ENCODE results near the gene ZSCAN32.

The ZSCAN32 gene

DNA sequence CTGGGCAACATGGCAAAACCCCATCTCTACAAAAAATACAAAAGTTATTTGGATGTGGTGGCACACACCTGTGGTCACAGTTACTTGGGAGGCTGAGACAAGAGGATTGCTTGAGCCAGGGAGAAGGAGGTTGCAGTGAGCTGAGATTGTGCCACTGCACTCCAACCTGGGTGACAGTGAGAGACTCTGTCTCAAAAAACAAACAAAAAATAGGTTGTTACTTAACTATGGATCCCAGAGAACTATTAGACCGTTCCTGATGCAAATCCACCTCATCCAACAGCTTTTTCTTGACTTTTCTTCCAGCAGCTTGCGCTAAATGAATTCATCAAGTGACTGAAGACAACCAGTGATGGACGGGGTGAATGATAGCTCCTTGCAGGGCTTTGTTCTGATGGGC is 45.2 kb downstream of the ZSCAN32 start, which contains the start of gene OR2C1:
OR2C1 (plus strand) TSS at position 301 of the 400 bp plus-strand sequence; CDS start at position 353, 52 bp downstream.
- DNase-seq: no peak

DNA sequence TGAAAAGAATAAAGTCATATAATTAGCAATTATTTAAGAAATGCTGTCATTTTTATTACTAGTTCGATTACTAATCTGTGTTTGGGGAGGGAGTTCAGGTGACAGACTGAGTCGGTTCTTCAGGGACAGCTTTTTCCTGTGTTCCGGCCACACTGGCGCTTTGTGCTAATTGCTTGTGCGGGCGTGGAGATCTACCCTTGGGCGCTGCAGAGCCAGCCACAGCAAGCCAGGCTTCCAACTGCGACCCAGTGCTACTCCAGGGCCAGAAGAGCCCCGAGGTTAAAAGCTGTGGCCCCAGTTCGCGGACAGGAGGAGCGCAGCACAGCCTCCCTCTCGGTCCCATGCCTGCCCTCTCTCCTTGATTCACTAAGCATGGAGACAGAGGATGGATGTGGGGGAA is 51.6 kb downstream of the ZSCAN32 start:
- DNase-seq: peak; percentile 73

DNA sequence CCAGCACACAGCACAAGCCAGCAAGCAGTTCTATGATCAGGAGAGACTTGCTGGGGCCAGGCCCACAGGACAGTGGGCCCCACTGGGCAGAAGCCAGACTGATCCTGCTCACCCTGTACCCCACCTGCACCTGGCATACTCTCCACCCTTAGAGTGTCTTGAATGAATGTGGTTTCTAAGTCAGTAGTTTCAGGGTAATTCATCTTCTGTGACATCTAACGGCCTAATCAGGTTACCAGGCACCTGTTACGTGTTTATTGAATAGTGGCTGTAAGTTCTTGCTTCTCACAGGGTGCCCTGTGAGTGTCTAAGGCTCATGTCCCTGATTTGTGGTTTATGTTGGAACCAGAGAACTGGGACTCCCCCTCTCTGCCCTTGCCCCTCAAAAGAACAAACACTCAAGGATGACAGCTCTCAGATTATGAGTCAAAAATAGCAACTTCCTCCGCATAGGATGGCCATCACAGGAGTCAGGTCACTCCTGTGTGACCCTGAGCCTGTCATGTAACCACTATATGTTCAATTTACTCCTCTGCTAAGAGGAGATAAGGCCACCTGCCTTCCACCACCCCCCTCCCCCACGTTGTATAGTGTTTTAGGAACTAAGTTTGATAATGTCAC is 52.1 kb downstream of the ZSCAN32 start:
- DNase-seq: peak; percentile 90

DNA sequence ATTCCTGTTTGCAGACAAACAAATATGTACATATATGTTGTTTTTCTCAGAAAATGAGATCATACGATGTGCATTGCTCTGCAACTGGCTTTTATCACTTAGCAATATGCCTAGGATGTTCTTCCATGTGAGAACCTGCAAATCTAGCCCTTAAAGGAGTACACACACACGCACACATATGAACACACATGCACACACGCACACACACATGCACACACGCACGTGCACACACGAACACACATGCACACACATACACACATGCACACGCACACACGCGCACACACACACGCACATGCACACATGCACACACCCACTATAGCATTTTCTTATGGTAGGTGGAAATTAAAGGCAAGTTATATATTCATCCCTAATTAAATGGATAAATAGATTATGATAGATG is 53.2 kb downstream of the ZSCAN32 start:
- DNase-seq: no peak

DNA sequence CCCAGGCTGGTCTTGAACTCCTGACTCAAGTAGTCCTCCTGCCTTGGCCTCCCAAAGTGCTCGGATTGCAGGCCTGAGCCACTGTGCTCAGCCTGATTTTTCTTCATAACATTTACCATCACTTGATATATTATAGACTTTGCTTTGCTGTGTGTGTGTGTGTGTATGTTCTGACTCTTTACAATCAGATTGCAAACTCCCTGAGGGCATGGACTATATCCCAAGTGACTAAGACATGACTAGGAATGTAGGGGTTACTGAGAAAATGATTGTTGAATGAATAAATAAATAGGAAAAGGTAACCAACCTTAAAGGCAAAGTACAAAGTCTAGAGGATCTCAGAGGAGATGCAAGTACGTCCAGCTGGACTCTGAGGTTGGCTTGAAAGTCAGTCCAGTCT is 54.8 kb downstream of the ZSCAN32 start:
- no peak for DNase-seq

Measured in RPMI8226 (cell line).